HG02798 (cell line): Measurements from ENCODE around the gene RAB8A.
"Not testable (repeated sequence)": the region's sequence is repeated elsewhere in the genome, so short reads cannot be mapped to it uniquely, and the experiment has no call there.

Experiments
- ATAC-seq: cut with Tn5 transposase; IDR thresholded peaks from one replicate; pipeline ENCODE4 v1.9.1; 2021; ENCODE audit warnings: mild to moderate bottlenecking; ENCODE audit not compliant: unreplicated experiment, poor library complexity

The RAB8A gene

DNA sequence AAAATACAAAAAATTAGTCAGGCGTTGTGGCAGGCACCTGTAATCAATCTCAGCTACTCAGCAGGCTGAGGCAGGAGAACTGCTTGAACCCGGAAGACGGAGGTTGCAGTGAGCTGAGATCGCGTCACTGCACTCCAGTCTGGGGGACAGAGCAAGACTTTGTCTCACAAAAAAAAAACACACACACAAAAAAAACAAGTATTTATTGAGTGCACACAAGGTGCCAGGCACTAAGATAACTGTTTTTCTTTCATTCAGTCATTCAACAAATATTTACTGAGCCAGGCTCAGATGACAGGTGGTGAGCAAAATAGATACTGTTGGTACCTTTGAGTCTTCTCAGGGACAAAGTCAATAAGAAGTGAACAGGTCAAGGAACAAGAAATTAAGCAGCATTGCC, 55.4 kb downstream of the RAB8A start:
- no peak for ATAC-seq

GRCh38 chr19:16168465-16169081, 56.9 kb downstream of the RAB8A start:
- no peak for ATAC-seq

- ATAC-seq = no peak
Observed at GRCh38 chr19:16170134-16170533, 58.4 kb downstream of the RAB8A start.

DNA sequence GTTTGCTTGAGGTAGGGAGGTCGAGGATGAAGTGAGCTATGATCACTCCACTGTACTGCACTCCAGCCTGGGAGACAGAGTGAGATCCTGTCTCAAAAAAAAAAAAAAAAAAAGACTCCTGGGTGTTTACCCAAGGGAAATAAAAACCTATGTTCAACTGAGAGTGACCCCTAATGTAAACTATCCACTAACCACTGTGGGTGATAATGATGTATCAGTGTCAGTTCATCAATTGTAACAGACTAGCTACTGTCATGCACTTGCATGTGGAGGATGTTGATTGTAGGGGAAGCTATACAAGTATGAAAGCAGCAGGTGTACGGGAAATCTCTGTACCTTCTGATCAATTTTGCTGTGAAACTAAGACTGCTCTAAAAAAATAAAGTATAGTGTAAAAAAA, 64.3 kb downstream of the RAB8A start:
- ATAC-seq = peak; percentile 63

DNA sequence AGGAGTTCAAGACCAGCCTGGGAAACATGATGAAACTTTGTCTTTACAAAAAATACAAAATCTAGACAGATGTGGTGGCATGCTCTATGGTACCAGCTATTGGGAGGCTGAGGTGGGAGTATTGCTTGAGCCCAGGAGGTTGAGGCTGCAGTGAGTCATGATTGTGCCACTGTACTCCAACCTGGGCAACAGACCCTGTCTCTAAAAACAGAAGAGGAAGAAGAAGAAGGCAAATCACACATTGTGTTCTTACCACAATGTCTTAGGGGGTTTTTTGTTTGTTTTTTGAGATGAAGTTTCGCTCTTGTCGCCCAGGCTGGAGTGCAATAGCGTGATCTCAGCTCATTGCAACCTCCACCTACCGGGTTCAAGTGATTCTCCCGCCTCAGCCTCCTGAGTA, 67.2 kb downstream of the RAB8A start:
- not testable (repeated sequence) for ATAC-seq

- ATAC-seq = no peak
Observed at GRCh38 chr19:16180611-16181010, 68.9 kb downstream of the RAB8A start.
